ENCODE results near the gene KCNJ9.
"Not testable (repeated sequence)": the region's sequence is repeated elsewhere in the genome, so short reads cannot be mapped to it uniquely, and the experiment has no call there.

Gene KCNJ9

DNA sequence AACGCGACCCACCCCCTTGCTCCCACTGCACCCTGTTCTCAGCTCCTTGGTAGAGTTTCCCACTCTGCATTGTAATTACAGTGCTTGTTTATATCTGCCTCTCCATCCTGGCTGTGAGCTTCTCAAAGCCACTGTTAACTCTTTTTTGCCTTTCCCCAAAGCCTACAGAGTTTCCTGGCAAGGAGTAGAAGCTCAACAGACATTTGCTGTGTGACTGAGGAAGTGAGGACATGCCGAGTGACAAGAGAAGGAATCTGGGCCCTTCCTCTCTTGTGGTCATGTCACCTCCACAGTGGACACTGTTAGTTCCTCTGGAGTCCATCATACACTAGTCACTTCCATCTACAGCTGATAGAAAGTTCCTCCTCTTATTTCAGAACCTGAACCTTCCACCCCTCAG lies 23.1 kb downstream of the KCNJ9 start:
- DNase-seq, result no peak

DNA sequence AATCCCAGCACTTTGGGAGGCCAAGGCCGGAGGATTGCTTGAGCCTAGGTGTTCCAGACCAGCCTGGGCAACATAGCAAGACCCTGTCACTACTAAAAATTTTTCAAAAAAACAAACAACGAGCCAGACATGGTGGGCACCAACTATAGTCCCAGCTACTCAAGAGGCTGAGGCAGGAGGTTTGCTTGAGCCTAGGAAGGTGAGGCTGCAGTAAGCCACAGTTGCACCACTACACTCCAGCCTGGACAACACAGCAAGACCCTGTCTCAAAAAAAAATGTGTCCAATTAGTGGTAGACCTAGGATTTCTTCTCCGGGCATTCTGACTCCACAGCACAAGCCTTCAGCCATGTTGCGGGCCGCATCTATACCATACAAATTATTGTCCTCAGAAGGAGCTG lies 23.8 kb downstream of the KCNJ9 start:
- DNase-seq, result no peak

DNA sequence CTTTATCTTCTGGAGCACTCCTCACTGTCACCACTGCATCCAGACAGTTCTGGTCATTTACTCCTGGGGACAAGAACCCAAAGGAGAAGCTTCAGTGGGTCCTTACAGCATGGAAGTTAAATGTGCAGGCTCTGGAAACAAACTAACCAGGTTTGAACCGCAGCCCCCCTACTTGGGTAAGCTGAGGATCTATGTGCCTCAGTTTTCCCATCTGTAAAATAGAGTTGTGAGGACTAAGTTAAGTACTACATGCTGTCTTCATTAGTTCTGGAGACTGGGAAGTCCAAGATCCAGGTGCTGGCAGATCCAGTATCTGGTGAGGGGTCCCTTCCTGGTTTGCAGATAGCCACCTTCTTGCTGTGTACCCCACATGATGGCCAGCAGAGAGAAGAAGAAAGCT lies 26.2 kb downstream of the KCNJ9 start:
- no peak for DNase-seq

DNA sequence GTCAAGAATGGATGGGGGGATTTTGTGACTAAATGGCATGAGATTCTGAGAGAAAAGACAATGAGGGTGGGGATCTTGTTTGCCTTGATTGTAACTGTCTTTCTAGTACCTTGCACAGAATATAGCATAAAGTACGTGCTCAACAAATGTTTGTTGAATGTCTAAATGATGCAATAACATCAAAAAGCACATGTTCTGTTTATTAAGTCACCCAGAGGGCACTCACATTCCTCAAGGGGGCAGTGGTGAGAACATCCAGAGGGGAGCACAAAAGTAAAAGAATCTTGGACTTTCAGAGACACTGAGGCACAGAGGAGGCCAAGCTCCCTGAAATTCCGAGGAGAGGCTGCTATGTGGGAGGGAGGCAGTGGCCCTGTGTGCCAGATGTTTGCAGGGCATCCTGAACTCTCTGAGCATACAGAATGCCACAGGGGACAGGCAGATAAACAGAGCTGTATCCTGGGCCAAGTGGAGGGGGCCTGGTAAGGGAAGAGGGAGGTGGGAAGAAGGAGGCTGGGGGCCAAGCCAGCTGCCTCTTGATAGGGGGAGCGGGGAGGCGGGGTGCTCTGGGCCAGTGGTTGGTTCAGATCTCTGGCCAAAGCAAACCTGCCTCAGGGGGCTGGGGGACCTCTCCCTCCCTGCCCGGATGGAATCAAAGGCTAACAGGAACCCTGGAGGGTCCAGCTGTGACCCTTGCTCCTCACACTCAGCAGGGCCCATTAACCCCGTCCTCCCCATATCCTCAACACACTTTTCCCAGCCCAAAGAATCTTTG lies 27.7 kb downstream of the KCNJ9 start:
- no peak for DNase-seq

DNA sequence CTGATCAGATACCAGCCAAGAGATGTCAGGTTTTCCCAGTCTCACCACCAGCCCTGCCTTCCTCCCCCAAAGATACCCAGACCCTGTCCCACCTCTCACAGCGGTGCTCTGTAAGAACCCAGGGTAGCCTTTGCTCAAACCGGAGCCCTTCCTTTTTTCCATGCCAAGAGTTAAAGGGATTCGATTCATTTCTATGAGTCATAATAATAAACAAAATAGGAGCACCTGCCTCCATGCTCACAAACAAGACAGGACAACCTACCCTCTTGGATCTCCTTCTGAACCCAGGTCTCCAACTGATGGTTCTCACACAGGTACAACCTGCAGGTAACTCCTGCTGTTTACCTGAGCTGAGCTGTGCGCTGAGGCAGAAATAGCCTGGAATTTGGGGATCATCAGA lies 28.3 kb downstream of the KCNJ9 start:
- no peak for DNase-seq

DNA sequence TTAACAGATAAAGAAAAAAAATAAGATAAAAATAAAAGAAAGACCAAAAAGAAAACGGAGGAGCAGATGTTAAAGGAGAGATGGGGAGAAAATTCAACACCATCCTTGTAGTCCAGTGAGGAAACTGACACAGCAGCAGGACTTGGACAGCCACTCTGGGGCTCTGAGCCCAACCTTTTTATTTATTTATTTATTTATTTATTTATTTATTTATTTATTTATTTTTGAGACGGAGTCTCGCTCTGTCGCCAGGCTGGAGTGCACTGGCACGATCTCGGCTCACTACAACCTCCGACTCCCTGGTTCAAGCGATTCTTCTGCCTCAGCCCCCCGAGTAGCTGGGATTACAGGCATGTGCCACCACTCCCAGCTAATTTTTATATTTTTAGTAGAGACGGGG lies 30.1 kb downstream of the KCNJ9 start:
- not testable (repeated sequence) for DNase-seq

DNA sequence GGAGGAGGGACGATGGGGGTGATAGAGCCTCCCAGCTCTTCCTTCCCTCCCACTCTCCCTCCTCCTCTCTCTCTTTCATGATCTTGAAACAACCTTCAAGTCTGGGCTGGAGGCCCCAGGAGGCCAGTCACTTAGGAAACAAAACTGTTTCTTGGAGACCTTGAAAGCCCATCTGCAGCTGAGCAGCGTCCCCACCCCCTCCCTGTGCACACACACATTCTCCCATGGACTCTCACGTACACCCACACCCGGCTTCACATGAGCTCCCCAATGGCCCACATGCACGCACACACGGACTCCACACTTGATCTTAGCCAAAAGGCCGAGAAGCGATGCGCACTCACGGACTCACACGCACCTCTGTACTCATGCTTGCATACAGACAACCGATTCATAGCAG lies 31.0 kb downstream of the KCNJ9 start:
- no peak for DNase-seq

DNA sequence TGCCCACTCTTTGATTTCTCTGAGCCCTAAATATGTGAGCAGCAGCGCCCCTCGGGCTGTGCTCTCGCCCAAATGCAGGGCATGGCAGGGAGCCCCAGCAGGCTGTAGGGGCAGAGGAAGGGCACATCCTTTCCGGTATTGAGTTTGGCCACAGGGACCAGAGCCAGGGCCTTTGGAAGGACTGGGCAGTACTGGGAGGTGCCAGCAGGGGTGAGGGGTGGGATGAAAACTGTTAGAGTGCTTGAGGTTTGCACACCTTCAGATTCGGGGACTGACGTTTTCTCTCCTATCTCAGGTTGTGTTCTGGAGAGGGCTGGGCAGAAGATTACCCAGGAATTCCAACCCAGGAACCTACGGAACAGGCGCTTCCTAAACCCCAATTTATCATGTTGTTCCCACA lies 32.1 kb downstream of the KCNJ9 start:
- no peak for DNase-seq

DNA sequence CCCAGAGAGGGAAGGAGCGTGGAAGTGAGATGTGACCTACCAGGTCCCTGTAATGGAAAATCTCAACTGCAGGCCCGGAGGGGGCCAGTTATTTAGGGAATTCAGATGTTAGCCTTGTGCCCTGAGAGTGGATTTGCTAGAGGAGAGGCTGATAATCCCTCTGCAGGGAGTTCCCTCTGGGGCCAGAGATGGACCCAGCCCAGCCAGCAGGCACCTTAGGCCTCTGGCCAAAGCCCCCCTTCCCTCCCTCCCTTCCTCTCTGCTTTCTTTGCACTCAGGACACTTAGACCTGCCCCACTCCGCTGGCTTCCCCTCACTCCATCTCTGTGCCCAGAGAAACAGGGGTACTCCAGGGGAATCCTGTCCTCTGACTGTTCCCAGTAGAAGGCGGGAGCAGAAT lies 32.7 kb downstream of the KCNJ9 start:
- DNase-seq, result no peak

DNA sequence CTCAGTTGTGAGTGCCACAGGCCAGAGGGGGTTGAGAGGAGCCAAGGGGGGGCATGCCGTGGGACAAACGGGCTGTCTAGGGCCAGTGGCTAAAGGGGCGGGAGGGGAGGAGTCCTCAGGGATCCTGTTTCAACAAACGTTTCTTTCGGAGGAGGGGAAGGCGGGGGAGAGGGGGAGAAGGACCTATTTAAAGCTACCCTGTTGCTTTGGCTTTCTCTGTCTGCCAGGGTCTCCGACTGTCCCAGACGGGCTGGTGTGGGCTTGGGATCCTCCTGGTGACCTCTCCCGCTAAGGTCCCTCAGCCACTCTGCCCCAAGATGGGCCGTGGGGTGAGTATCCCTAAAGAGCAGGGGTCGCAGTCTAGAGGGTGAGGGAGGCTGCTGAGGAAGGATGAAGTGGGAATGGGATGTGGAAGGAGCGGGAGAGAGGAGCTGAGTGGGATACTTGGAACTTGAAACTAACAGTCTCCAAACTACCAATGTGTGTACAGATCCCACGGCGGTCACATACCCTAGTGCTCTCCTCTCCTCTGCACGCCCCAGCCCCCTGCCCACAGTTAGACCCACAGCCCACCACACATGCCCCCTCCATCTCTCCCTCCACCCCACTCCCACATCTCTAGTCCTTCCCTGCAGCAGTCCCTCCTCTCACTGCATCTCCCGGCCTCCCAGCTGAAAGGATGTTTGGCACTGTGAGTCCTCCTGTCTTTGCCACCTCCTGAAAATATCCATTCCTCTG lies 34.4 kb downstream of the KCNJ9 start, which contains the start of gene ATP1A2:
Gene ATP1A2 (plus strand): TSS at position 215 of the 738 bp plus-strand sequence. CDS start 103 bp downstream, at position 318.
- DNase-seq, result no peak

DNA sequence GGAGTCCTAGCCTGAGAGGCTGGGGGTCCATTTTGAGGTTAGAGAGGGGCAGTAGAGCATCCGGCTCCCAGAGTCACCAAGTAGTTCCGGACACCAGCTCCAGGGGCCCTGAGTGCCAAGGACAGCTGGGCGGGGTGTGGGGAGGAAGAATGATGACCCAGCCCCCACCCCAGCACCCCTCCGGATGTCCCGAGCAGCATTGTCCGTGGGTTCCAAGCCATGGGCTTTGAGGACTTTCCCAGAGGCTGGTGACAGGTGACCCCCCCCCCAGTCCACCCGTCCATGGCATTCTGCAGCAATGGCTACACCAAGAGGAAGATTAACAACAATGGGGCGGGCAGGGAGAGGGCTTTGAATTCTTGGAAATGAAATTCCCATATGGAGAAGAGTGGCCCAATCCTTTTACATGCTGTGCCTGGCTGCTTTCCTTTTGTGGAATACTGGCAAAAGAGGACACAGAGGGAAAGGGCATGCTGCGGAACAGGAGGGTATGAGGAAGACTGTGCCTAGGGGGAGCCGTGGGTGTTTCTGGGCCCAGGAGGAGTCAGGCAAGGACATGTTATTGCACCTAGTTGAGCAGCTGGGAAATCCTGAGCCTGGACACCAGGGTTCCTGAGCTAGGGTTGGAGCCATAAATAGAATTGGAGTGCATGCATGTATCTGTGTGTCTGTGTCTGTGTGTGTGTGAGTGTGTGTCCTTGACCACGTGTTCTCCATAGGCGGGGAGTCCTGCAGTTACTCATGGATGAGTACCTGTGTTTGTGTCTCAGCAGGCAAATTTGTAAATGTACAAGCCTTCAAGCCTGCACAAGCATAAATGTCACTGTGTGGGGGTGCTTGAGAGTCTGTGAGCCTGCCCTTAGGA lies 35.2 kb downstream of the KCNJ9 start:
- DNase-seq, result no peak

DNA sequence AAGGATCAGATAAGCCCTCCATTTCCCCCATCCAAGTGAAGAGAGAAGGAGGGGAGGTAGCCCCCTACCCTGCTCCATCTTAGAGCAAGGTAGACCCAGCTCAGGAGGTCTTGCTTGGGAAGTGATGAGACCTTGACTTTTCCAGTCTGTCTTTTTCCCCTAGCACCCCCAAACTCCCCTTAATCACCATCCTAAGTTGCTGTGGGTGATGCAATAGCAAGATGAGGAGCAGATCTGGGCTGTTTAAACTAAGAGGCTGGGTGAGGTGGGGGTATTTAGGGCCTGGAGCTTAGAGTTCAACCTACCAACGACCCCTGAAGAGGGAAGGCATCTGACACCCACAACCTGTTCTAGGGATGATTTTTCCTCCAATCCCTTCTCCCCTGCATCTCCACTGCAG lies 36.0 kb downstream of the KCNJ9 start:
- DNase-seq, result no peak

DNA sequence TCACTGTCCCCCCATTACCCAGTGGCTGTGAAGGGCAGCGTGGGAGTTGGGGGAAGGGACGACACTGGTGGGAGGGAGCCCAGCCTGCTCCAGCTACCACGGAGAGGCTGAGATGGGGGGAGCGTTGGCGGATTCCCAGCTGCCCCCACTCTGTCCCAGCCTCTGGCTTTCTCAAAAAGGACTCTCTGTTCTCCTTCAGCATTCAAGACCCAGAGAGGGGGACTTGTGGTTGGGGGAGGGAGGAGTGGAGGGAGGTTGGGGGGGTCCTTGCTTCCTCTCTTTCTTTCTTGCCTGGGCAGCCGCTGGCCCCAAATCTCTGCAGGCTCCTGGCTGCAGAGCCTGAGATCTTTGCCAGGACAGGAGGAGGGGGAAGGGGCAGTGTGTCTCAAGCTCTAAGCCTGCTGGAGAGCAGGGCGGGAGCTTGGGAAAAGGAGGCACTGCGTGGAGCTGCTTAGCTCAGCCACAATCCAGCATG lies 36.4 kb downstream of the KCNJ9 start:
- no peak for DNase-seq

DNA sequence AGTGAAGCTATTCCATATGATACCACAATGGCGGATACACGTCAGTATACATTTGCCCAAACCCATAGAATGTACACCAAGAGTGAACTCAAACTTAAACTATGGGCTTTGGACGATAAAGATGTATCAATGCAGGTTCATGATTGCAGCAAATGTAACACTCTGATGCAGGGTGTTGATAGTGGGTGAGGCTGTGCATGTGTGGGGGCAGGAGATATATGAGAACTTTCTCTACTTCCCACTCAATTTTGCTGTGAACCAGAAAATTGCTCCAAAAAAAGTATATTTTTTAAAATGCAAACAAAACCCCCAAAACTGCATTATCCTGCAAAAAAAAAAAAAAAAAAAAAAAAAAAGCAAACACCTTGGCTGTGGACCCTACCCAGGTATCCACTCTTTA lies 37.6 kb downstream of the KCNJ9 start:
- no peak for DNase-seq

DNA sequence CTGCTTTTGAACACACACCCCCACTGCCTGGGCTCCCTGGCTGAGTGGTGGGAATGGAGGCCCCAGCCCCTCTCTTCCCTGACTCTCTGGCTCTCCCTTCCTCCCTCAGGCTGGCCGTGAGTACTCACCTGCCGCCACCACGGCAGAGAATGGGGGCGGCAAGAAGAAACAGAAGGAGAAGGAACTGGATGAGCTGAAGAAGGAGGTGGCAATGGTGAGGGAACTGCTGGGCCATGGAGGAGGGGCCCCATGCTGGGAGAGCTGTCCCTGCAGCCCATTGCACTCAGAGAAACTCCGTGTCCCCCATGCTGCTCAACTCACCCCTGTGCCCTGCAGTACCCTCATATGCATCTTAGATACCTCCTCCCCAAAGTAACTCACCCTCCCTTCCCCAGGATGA lies 39.5 kb downstream of the KCNJ9 start:
- no peak for DNase-seq

DNA sequence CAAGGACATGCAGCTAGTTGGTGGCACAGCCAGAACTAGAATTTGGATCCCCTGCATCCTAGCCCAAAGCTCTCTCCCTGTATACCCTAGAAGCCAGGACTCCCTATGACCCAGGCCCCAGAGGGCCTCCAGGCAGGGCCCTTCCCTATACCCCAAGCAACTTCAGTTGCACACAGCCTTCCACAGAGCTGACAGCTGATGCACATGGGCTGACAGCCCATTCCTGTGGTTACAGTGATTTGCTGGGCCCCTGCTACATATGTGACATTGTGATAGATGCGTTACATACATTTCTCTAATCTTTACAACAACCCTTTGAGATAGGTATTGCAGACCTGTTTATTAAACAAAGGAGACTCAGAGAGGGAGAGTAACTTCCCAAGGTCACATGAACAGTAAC lies 40.0 kb downstream of the KCNJ9 start:
- no peak for DNase-seq

DNA sequence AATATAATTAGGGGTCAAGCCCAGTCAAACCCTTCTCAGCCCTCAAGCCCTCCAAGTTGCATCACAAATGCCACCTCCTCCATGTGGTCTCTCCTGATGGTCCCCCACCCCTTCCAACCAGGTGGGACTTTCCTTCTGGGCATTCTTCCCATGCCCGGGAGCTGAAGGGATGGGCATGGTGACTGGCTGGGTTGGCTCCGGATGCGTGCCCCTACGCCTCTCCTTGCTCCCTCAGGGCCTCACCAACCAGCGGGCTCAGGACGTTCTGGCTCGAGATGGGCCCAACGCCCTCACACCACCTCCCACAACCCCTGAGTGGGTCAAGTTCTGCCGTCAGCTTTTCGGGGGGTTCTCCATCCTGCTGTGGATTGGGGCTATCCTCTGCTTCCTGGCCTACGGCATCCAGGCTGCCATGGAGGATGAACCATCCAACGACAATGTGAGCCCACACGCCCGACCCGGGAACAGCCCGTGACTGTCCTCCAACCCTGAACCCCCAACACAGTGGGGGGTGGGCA lies 41.7 kb downstream of the KCNJ9 start:
- DNase-seq, result no peak

DNA sequence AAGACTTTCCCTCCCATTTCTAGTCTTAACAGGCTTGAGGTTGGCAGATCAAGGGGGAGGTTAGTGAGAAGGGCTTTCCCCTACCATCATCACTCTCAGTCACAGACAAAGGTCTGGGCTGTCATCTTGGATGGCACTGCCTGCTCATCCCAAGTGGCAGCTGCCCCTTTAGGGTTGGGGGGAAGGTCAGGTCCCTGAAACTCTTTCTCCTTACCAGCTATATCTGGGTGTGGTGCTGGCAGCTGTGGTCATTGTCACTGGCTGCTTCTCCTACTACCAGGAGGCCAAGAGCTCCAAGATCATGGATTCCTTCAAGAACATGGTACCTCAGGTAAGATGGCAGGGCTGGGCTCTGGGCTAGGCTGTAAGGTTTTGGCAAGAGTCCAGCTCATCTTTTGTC lies 42.4 kb downstream of the KCNJ9 start:
- no peak for DNase-seq

DNA sequence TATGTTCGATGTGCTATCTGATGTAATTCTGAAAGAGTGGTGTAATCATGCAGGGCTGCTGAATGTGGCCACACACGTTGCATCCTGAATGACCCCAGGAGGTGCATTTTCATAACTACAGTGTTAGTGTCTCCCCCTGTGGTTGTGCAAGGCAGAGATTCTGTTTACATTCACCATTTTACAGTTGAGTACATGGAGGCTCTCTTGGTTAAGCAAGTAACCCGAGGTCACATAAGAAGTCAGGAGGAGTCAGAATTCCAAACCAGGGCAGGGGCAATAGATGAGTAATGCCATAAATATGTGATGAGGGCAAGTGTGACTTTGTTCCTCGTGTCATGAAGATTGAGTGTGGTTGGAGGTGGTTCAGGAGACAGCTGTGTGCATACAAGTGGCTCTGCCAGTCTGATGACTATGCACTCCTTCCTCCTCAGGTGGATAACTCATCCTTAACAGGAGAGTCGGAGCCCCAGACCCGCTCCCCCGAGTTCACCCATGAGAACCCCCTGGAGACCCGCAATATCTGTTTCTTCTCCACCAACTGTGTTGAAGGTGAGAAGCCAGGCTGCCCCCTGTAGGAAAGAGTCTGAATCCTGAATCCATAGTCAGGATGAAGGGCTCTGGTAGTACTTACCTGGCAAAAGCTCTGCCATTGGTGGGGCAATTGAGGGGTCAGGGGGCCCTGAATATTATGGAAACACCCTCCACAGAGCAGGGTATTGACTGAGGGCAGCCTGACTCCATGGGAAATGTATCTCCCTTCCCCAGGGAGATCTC lies 43.6 kb downstream of the KCNJ9 start:
- DNase-seq, result no peak

DNA sequence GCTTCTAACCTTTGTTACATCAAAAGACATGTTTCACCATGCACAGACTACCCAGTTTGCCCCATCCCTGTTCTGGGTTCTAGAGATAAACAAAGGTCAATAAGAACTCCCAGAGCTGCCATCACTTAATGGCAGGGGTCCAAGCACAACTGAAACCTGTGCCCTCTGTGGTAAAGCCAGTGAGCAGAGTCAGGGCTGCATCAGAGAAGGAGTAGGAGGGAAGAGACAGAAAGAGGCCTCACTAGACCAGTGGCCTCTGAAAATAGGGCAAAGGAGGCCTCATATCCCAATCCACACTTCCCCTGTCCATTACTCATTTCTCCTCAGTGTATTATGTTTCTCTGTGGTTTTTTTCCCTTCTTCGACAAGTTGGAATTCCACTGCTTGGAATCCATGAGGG lies 44.4 kb downstream of the KCNJ9 start:
- no peak for DNase-seq

DNA sequence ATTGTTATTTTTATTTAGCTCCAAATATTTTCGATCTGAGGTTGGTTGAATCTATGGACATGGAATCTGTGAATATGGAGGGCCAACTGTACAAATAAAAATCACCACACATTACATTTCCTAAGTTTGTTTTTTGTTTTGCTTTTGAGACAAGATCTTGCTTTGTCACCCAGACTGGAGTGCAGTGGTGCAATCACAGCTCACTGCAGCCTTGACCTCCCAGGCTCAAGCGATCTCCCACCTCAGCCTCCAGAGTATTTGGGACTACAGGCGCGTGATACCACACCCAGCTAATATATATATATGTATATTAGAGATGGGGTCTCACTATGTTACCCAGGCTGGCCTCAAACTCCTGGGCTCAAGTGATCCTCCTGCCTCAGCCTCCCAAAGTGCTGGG lies 45.0 kb downstream of the KCNJ9 start:
- not testable (repeated sequence) for DNase-seq

DNA sequence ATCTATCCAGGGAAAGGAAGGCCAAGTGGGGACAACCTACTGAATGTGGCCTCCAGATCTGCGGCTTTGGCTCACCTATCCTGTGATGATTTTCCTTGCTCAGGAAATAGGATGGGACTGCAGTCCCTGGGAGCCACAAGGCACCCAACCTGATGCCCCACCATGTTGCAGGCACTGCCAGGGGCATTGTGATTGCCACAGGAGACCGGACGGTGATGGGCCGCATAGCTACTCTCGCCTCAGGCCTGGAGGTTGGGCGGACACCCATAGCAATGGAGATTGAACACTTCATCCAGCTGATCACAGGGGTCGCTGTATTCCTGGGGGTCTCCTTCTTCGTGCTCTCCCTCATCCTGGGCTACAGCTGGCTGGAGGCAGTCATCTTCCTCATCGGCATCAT lies 46.0 kb downstream of the KCNJ9 start:
- DNase-seq, result no peak

Measured in NCI-H2029 treated with DMSO at 0.1 percent for 48 hours (cell line).